ENCODE results near the gene SLC26A2. TPM values are rescaled to one million over a fixed set of nuclear protein-coding genes. Genes with fewer than 3 reads are reported as not detected.
A peak's percentile ranks its signal among the peaks of the same experiment; 100 is the strongest.
"Not testable (repeated sequence)": the region's sequence is repeated elsewhere in the genome, so short reads cannot be mapped to it uniquely, and the experiment has no call there.

Gene SLC26A2
- total RNA-seq, 4 donors from 2014 or later, result 10.1 to 13.6 (median 12.8) TPM

DNA sequence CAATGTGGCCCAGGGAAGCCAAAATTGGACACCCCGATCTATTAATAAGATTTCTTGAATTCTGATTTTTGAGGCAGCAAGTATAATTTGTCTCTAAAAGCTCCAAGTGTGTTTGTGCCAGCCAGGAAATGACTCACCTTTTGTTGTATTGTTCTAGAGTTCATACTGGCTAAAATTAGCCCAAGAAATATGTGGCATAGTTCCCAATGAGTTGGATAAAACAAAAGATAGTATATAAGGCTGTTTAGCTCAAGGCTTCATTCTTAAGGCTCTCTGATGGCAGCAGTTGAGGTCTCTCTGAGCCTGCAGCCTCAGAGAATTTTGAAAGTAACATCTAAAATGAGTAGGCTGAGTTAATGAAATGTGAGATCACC, 61.6 kb downstream of the SLC26A2 start:
- peak overlapping the region; percentile 89 to 95 (median 92) for H3K27ac ChIP-seq
- TF ChIP-seq POLR2A (IDR thresholded peaks at IDR 0.05), result no peak
- TF ChIP-seq, protein P1, sequence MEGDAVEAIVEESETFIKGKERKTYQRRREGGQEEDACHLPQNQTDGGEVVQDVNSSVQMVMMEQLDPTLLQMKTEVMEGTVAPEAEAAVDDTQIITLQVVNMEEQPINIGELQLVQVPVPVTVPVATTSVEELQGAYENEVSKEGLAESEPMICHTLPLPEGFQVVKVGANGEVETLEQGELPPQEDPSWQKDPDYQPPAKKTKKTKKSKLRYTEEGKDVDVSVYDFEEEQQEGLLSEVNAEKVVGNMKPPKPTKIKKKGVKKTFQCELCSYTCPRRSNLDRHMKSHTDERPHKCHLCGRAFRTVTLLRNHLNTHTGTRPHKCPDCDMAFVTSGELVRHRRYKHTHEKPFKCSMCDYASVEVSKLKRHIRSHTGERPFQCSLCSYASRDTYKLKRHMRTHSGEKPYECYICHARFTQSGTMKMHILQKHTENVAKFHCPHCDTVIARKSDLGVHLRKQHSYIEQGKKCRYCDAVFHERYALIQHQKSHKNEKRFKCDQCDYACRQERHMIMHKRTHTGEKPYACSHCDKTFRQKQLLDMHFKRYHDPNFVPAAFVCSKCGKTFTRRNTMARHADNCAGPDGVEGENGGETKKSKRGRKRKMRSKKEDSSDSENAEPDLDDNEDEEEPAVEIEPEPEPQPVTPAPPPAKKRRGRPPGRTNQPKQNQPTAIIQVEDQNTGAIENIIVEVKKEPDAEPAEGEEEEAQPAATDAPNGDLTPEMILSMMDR (IDR thresholded peaks at IDR 0.05), result no peak
- H3K9me3 ChIP-seq, result no peaks in the 10 kb centered on the region
- 48 to 69% methylated on average over 1 of the region's 1 CpG for WGBS, 2 donors
- intact Hi-C loops (cut with DNase I), result no loop called here
- H3K4me3 ChIP-seq (replicated peaks in 1 of 3), result no peak overlapping the region
- no peaks in the 10 kb centered on the region for H3K27me3 ChIP-seq
- H3K4me1 ChIP-seq, result peaks cover 25 to 34% of the 10 kb centered on the region in 2 donors
- peaks cover 25 to 30% of the 10 kb centered on the region in 2 donors for H3K36me3 ChIP-seq
- peak; percentile 44 to 53 for DNase-seq

DNA sequence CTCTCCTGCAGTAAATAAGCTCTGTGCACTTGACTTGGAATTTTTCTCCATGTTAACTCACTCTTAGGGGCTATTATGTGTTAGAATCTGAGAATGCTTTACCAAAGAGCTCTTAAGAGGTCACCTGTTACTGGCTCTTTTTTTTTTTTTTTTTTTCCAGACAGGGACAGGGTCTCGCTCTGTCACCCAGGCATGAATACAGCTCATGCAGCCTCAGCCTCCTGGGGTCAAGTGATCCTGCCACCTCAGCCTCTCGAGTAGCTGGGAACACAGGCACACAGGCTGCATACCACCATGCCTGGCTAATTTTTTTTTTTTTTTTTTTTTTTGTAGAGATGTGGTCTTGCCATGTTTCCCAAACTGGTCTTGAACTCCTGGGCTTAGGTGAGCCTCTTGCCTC, 62.1 kb downstream of the SLC26A2 start:
- no peak for TF ChIP-seq POLR2A (IDR thresholded peaks at IDR 0.05)
- TF ChIP-seq, protein P1 (IDR thresholded peaks at IDR 0.05), result no peak
- 15 to 32% methylated on average over 2 of the region's 2 CpGs for WGBS, 2 donors

GRCh38 chr5:150023136-150023535, 62.6 kb downstream of the SLC26A2 start:
- DNase-seq, result no peak
- H3K9me3 ChIP-seq, result no peaks in the 10 kb centered on the region
- H3K4me3 ChIP-seq (replicated peaks in 1 of 3), result no peak overlapping the region
- WGBS, 2 donors, result 100% methylated on average over 1 of the region's 1 CpG
- H3K27me3 ChIP-seq, result no peaks in the 10 kb centered on the region
- peaks cover 31 to 38% of the 10 kb centered on the region in 2 donors for H3K36me3 ChIP-seq
- intact Hi-C loops (cut with DNase I), result no loop called here
- peaks cover 25 to 34% of the 10 kb centered on the region in 2 donors for H3K4me1 ChIP-seq
- H3K27ac ChIP-seq, result peak overlapping the region; percentile 73 to 89 (median 76)
- no peak for TF ChIP-seq POLR2A (IDR thresholded peaks at IDR 0.05)
- TF ChIP-seq, protein P1 (IDR thresholded peaks at IDR 0.05), result no peak

More for the DNA sequence above, 62.1 kb downstream of the SLC26A2 start:
- H3K27me3 ChIP-seq, result no peaks in the 10 kb centered on the region
- H3K4me3 ChIP-seq (replicated peaks in 1 of 3), result no peak overlapping the region
- peaks cover 27 to 34% of the 10 kb centered on the region in 2 donors for H3K36me3 ChIP-seq
- DNase-seq, result peak; percentile 94 to 95
- H3K9me3 ChIP-seq, result no peaks in the 10 kb centered on the region
- peak overlapping the region; percentile 89 to 95 (median 92) for H3K27ac ChIP-seq
- intact Hi-C loops (cut with DNase I), result no loop called here
- H3K4me1 ChIP-seq, result peaks cover 25 to 34% of the 10 kb centered on the region in 2 donors

- H3K9me3 ChIP-seq, result no peaks in the 10 kb centered on the region
- peaks cover 25 to 34% of the 10 kb centered on the region in 2 donors for H3K4me1 ChIP-seq
- no peak for TF ChIP-seq POLR2A (IDR thresholded peaks at IDR 0.05)
- TF ChIP-seq, protein P1 (IDR thresholded peaks at IDR 0.05), result no peak
- intact Hi-C loops (cut with DNase I), result no loop called here
- 70 to 79% methylated on average over 8 to 9 of the region's 9 CpGs for WGBS, 2 donors
- no peak for DNase-seq
- H3K4me3 ChIP-seq (replicated peaks in 1 of 3), result no peak overlapping the region
- peak overlapping the region in 2 of 3 donors; percentile 37 to 73 for H3K27ac ChIP-seq
- H3K36me3 ChIP-seq, result peaks cover 29% of the 10 kb centered on the region in 2 donors
- H3K27me3 ChIP-seq, result no peaks in the 10 kb centered on the region
Measured at GRCh38 chr5:150024346-150024984, 63.9 kb downstream of the SLC26A2 start.

- Histone ChIP-seq H3K4me1 (peaks cover 8 to 19% of the 10 kb centered on the region in 2 donors), H3K36me3 (peaks cover 35 to 50% of the 10 kb centered on the region in 2 donors), H3K9me3 (no peaks in the 10 kb centered on the region), H3K4me3 (replicated peaks in 1 of 3) (no peak overlapping the region), H3K27me3 (no peaks in the 10 kb centered on the region), H3K27ac (no peak overlapping the region)
- no peak for DNase-seq
- WGBS, 2 donors, result 87 to 94% methylated on average over 4 of the region's 4 CpGs
- intact Hi-C loops (cut with DNase I), result no loop called here
- TF ChIP-seq POLR2A (IDR thresholded peaks at IDR 0.05), result no peak
- TF ChIP-seq, protein P1 (IDR thresholded peaks at IDR 0.05), result no peak
Measured at GRCh38 chr5:150026682-150027172, 66.2 kb downstream of the SLC26A2 start.

GRCh38 chr5:150028047-150028446, 67.5 kb downstream of the SLC26A2 start:
- H3K27ac ChIP-seq; H3K4me3 ChIP-seq (replicated peaks in 1 of 3); DNase-seq; H3K9me3 ChIP-seq; H3K27me3 ChIP-seq; intact Hi-C loops (cut with DNase I): not testable (repeated sequence)
- Histone ChIP-seq H3K4me1 (peaks cover 3 to 13% of the 10 kb centered on the region in 2 donors), H3K36me3 (peaks cover 46 to 61% of the 10 kb centered on the region in 2 donors)
- WGBS, 2 donors, result 76 to 86% methylated on average over 1 of the region's 1 CpG

Data from thyroid gland (tissue), 4 donors.